ENCODE results near the gene CHST7. TPM values are rescaled to one million over a fixed set of nuclear protein-coding genes. Genes with fewer than 3 reads are reported as not detected.

CHST7 gene
- total and polyA plus RNA-seq, 2 donors (not counting 1 experiment from before 2014, with no cell fraction given): 1.3 to 2.6 TPM

- Histone ChIP-seq H3K27me3 (replicated peaks in 1 of 4; ENCODE audit: control extremely low read depth in 1 of 4, control insufficient read depth in 3 of 4, insufficient read depth in 4 of 4, low read length in 3 of 4) (no peaks in the 10 kb centered on the region), H3K4me1 (ENCODE audit: control insufficient read depth in 2 of 2, insufficient read depth in 2 of 2, low read length in 2 of 2) (peaks cover 4 to 6% of the 10 kb centered on the region in 2 donors), H3K27ac (ENCODE audit: low read length in 2 of 2) (no peak overlapping the region), H2AFZ (ENCODE audit: insufficient read depth, low read depth, low read length, poor library complexity, severe bottlenecking) (no peak overlapping the region), H4K20me1 (ENCODE audit: control insufficient read depth, insufficient read depth, low read length, poor library complexity, severe bottlenecking) (no peaks in the 10 kb centered on the region), H3K4me2 (replicated peaks; ENCODE audit: low read depth, low read length, poor library complexity, severe bottlenecking) (no peak overlapping the region), H3K79me2 (ENCODE audit: control insufficient read depth, insufficient read depth, low read length) (no peaks in the 10 kb centered on the region), H3K4me3 (ENCODE audit: control extremely low read depth in 1 of 5, extremely low read depth in 1 of 5, insufficient read depth in 1 of 5, low read depth in 2 of 5, low read length in 4 of 5) (no peak overlapping the region), H3K9ac (ENCODE audit: low read length) (no peak overlapping the region), H3K9me3 (ENCODE audit: control extremely low read depth in 1 of 3, control insufficient read depth in 2 of 3, insufficient read depth in 1 of 3, low read length in 2 of 3) (no peaks in the 10 kb centered on the region), H3K36me3 (replicated peaks in 1 of 2; ENCODE audit: control extremely low read depth in 1 of 2, control insufficient read depth in 1 of 2, extremely low read depth in 1 of 2, insufficient read depth in 2 of 2, low read length in 1 of 2) (no peaks in the 10 kb centered on the region)
- no peak for TF ChIP-seq CTCF (IDR thresholded peaks at IDR 0.05)
- TF ChIP-seq EZH2 (IDR thresholded peaks at IDR 0.05; ENCODE audit: borderline replicate concordance, insufficient read depth, low read depth, low read length, poor library complexity, severe bottlenecking): no peak
- ATAC-seq (ENCODE audit: low read depth) (no peak), DNase-seq (no peak)
- intact Hi-C loops (cut with micrococcal nuclease): no loop called here
- Mint-ChIP-seq H3K9me3 (ENCODE audit: insufficient read depth) (no peaks in the 10 kb centered on the region), H3K4me3 (no peak overlapping the region), H3K4me1 (peaks cover 9% of the 10 kb centered on the region), H3K27ac (no peak overlapping the region), H3K27me3 (no peaks in the 10 kb centered on the region)
- ChIA-PET POLR2A (interaction anchor here (0.5 kb wide), 1 partner anchor 805 kb away, joined by 6 read pairs; no protein-coding TSS in a partner anchor), CTCF (interaction anchor here (1.1 kb wide), 1 partner anchor 15 kb away, joined by 4 read pairs; no protein-coding TSS in a partner anchor)
- WGBS (ENCODE audit: insufficient coverage): no CpG with 5 or more reads among the region's 1 CpG
These were observed 9.4 kb downstream of the CHST7 start for GRCh38 chrX:46582966-46583365.

- TF ChIP-seq CTCF (IDR thresholded peaks at IDR 0.05): no peak
- TF ChIP-seq EZH2 (IDR thresholded peaks at IDR 0.05; ENCODE audit: borderline replicate concordance, insufficient read depth, low read depth, low read length, poor library complexity, severe bottlenecking): no peak
- no peak overlapping the region for H3K9ac ChIP-seq (ENCODE audit: low read length)
- no peaks in the 10 kb centered on the region for H3K36me3 ChIP-seq (replicated peaks in 1 of 2; ENCODE audit: control extremely low read depth in 1 of 2, control insufficient read depth in 1 of 2, extremely low read depth in 1 of 2, insufficient read depth in 2 of 2, low read length in 1 of 2)
- no peaks in the 10 kb centered on the region for H3K9me3 ChIP-seq (ENCODE audit: control extremely low read depth in 1 of 3, control insufficient read depth in 2 of 3, insufficient read depth in 1 of 3, low read length in 2 of 3)
- H3K27me3 ChIP-seq (replicated peaks in 1 of 4; ENCODE audit: control extremely low read depth in 1 of 4, control insufficient read depth in 3 of 4, insufficient read depth in 4 of 4, low read length in 3 of 4): no peaks in the 10 kb centered on the region
- H3K4me1 ChIP-seq (ENCODE audit: control insufficient read depth in 2 of 2, insufficient read depth in 2 of 2, low read length in 2 of 2): peaks cover 10 to 12% of the 10 kb centered on the region in 2 donors
- H3K27ac ChIP-seq (ENCODE audit: low read length in 2 of 2): no peak overlapping the region
- WGBS (ENCODE audit: insufficient coverage): no CpG with 5 or more reads among the region's 2 CpGs
- no peak overlapping the region for H2AFZ ChIP-seq (ENCODE audit: insufficient read depth, low read depth, low read length, poor library complexity, severe bottlenecking)
- H3K4me2 ChIP-seq (replicated peaks; ENCODE audit: low read depth, low read length, poor library complexity, severe bottlenecking): no peak overlapping the region
- H3K4me3 ChIP-seq (ENCODE audit: control extremely low read depth in 1 of 5, extremely low read depth in 1 of 5, insufficient read depth in 1 of 5, low read depth in 2 of 5, low read length in 4 of 5): no peak overlapping the region
- ChIA-PET POLR2A (no interaction called here), CTCF (no interaction called here)
- H3K27ac Mint-ChIP-seq: no peak overlapping the region
- H3K27me3 Mint-ChIP-seq: no peaks in the 10 kb centered on the region
- intact Hi-C loops (cut with micrococcal nuclease): no loop called here
- DNase-seq (no peak), ATAC-seq (ENCODE audit: low read depth) (no peak)
- H3K4me1 Mint-ChIP-seq: peaks cover 14% of the 10 kb centered on the region
- H4K20me1 ChIP-seq (ENCODE audit: control insufficient read depth, insufficient read depth, low read length, poor library complexity, severe bottlenecking): no peaks in the 10 kb centered on the region
- H3K79me2 ChIP-seq (ENCODE audit: control insufficient read depth, insufficient read depth, low read length): no peaks in the 10 kb centered on the region
- H3K9me3 Mint-ChIP-seq (ENCODE audit: insufficient read depth): no peaks in the 10 kb centered on the region
- H3K4me3 Mint-ChIP-seq: no peak overlapping the region
These were observed 11.2 kb downstream of the CHST7 start for GRCh38 chrX:46584736-46585135.
